ENCODE measurements around the gene GCNT2. TPM values are rescaled to one million over a fixed set of nuclear protein-coding genes. Genes with fewer than 3 reads are reported as not detected.

Gene GCNT2
- total RNA-seq, 2 donors from 2014 or later: 2.4 to 6.9 TPM

DNA sequence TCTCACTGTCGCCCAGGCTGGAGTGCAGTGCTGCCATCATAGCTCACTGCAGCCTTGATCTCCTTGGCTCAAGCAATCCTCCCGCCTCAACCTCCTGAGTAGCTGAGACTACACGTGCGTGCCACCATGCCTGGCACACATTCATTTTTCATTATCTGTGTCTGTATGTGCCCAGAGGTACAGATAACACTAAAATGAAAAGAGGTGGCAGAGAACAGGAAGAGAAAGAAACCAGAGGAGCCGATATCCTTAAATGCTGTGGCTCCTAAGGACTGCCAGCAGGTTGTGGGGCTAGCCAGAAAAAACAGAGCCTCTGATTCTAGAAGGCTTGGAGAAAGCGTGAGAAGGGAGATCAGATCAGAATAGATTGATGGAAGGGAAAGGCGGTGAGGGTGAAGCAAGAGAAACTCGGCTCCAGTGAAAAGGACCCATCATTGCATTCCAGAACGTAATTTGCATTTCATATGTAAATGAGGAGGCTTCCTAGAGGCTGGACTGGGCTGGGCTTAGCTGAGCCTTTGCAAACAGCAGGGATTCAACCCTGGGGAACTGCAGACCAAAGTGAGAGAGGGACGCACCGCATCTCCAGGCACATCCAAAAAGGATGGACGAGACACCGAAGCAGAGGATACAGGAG, 64.2 kb downstream of the GCNT2 start:
- Mint-ChIP-seq H3K4me3 (no peak overlapping the region), H3K36me3 (no peaks in the 10 kb centered on the region), H3K4me1 (ENCODE audit: low read depth in 2 of 2) (peaks cover 12 to 15% of the 10 kb centered on the region in 2 donors), H3K27me3 (no peaks in the 10 kb centered on the region), H3K9me3 (no peaks in the 10 kb centered on the region), H3K27ac (peak overlapping the region in 1 of 2 donors; percentile 16)
- no peak for ATAC-seq
- DNase-seq (ENCODE audit: low spot score): no peak

- Mint-ChIP-seq H3K4me1 (ENCODE audit: low read depth in 2 of 2) (peaks cover 12 to 15% of the 10 kb centered on the region in 2 donors), H3K4me3 (no peak overlapping the region), H3K9me3 (no peaks in the 10 kb centered on the region), H3K27me3 (peaks cover 0 to 2% of the 10 kb centered on the region in 2 donors), H3K36me3 (no peaks in the 10 kb centered on the region), H3K27ac (no peak overlapping the region)
- ATAC-seq (no peak), DNase-seq (ENCODE audit: low spot score) (no peak)
These were observed 65.2 kb downstream of the GCNT2 start for GRCh38 chr6:10586302-10586701.

DNA sequence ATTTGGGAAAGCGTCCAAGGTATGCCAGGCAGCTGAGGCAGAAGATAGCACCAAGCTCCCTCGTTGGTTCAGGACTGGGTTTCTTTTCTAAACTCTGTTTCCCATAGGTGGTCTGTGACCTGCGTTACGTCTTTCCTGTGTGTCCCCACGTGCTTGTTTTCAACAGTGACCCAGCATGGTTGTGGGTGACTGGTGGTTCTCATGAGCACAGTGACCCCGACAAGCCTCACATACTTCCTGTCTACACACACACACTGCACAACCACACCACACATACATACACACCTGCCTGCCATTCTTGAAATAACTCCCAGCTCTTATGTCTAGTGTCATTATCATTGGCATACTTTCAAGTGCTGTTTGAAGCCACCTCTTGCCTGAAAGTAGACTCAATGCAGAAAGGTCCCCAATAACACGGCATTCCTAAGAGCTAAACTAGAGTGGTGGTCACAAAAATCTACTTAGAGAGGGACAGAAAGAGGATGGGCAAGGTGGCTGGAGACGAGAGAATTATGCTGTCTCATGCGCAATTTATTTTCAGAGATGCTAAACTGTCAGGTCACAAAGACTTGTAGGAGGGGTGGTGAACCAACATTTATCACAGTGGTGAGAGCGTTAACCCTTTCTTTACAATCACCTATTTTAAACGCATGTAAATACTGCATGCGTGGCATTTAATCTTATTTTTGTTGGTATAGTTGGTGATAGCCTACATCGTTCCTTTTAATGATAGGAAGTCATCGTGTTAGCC, 66.7 kb downstream of the GCNT2 start:
- peak overlapping the region; percentile 36 for H3K4me3 Mint-ChIP-seq
- ATAC-seq: peak; percentile 66 to 80
- no peaks in the 10 kb centered on the region for H3K9me3 Mint-ChIP-seq

DNA sequence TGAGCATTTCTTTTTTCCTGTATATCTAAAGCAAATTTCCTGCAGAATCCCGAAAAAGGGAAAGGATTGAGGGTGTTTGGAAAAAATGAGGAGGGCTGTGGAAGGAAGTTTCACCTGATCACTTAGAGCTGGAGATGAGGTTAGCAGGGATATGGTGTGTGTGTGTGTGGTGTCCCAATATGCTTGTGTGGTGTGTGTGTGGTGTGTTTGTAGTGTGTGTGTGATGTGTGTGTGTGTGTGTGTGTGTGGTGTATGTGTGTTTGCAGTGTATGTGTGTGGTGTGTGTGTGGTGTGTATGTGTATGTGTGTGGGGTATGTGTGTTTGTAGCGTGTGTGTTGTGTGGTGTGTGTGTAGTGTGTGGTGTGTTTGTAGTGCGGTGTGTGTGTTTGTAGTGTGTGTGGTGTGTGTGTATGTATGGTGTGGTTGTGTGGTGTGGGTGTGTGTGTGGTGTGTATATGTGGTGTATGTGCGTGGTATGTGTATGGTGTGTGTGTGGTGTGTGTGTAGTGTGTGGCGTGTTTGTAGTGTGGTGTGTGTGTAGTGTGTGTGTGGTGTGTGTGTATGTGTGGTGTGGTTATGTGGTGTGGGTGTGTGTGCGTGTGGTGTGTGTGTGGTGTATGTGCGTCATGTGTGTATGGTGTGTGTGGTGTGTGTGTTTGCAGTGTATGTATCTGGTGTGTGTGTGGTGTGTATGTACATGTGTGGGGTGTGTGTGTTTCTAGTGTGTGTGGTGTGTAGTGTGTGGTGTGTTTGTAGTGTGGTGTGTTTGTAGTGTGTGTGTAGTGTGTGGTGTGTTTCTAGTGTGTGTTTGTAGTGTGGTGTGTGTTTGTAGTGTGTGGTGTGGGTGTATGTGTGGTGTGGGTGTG, 67.6 kb downstream of the GCNT2 start:
- DNase-seq (ENCODE audit: low spot score): no peak
- no peaks in the 10 kb centered on the region for H3K9me3 Mint-ChIP-seq
- no peak overlapping the region for H3K4me3 Mint-ChIP-seq
- H3K27ac Mint-ChIP-seq: no peak overlapping the region
- ATAC-seq: peak in 1 of 2 donors; percentile 10
- H3K4me1 Mint-ChIP-seq (ENCODE audit: low read depth in 2 of 2): peaks cover 6 to 10% of the 10 kb centered on the region in 2 donors
- H3K27me3 Mint-ChIP-seq: peaks cover 0 to 2% of the 10 kb centered on the region in 2 donors
- no peaks in the 10 kb centered on the region for H3K36me3 Mint-ChIP-seq

More for the DNA sequence above, 66.7 kb downstream of the GCNT2 start:
- DNase-seq (ENCODE audit: low spot score): no peak
- H3K36me3 Mint-ChIP-seq: no peaks in the 10 kb centered on the region
- H3K4me1 Mint-ChIP-seq (ENCODE audit: low read depth in 2 of 2): peaks cover 12 to 15% of the 10 kb centered on the region in 2 donors
- no peak overlapping the region for H3K27ac Mint-ChIP-seq
- peaks cover 0 to 2% of the 10 kb centered on the region in 2 donors for H3K27me3 Mint-ChIP-seq

DNA sequence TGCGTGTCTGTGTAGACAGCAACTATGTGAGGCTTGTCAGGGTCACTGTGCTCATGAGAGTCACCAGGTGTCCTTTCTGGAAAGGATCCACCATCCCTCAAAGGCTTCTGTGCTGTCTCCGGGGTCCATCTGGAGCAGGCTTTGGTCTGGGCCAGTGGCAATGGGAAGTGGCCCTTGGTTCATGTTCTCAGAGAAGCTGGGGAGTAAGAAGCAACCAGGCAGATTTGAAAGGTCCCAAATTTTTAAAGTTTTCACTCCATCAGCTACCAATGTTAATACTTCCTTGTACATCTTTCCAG, 68.2 kb downstream of the GCNT2 start:
- Mint-ChIP-seq H3K36me3 (no peaks in the 10 kb centered on the region), H3K9me3 (no peaks in the 10 kb centered on the region), H3K4me3 (no peak overlapping the region), H3K4me1 (ENCODE audit: low read depth in 2 of 2) (peaks cover 2 to 8% of the 10 kb centered on the region in 2 donors), H3K27me3 (peaks cover 0 to 2% of the 10 kb centered on the region in 2 donors), H3K27ac (no peak overlapping the region)
- DNase-seq (ENCODE audit: low spot score) (no peak), ATAC-seq (no peak)

DNA sequence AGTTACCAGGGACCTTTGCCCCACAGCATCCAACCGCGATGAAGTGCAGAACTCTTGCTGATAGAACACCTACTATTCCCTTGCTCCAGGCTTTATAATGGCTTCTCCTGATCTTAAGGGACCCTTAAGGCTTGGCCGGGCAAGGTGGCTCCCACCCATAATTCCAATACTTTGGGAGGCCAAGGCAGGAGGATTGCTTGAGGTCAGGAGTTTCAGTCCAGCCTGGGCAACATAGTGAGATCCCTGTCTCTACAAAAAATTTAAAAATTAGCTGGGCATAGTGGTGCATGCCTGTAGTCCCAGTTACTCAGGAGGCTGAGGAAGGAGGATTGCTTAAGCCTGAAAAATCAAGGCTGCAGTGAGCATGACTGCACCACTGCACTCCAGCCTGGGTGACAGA, 68.8 kb downstream of the GCNT2 start:
- no peaks in the 10 kb centered on the region for H3K9me3 Mint-ChIP-seq
- H3K4me3 Mint-ChIP-seq: no peak overlapping the region
- peaks cover 0 to 2% of the 10 kb centered on the region in 2 donors for H3K27me3 Mint-ChIP-seq
- no peaks in the 10 kb centered on the region for H3K36me3 Mint-ChIP-seq
- ATAC-seq (no peak), DNase-seq (ENCODE audit: low spot score) (no peak)
- no peak overlapping the region for H3K27ac Mint-ChIP-seq
- peaks cover 2 to 7% of the 10 kb centered on the region in 2 donors for H3K4me1 Mint-ChIP-seq (ENCODE audit: low read depth in 2 of 2)

DNA sequence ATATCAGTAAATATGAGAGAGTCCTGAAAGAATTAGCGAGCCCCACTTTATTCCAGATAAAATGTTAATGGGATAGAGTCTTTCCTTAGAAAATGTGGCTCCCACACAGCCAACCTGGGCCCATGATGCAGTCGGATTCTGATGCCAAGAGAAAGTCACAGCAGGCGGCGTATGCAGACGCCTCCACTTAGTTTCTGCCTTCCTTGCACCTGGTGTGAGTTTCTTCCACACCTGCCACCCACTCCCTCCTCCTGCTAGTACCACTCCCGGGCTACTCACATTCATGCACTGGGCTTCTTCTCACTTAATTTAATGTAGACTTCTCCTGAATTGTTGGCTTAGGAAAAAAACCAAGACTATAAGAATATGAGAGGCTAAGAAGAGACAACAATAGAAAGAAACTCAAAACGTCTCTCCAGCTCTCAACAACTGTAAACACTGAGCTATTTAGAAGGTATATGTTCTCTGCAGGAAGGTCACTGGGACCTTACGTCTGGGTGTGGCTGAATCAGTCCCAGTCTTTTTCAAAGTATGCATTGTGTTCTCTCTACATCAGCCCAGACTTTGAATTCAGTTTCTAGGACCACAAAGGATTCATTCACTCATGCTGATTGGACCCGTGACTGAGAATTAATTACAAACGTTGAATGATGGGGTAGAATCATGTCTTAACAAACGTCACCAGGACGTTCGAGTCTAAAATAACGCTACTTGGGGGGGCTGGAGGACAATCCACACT, 70.4 kb downstream of the GCNT2 start:
- H3K4me3 Mint-ChIP-seq: no peak overlapping the region
- DNase-seq (ENCODE audit: low spot score): no peak
- no peak overlapping the region for H3K27ac Mint-ChIP-seq
- H3K36me3 Mint-ChIP-seq: no peaks in the 10 kb centered on the region
- peaks cover 0 to 2% of the 10 kb centered on the region in 2 donors for H3K4me1 Mint-ChIP-seq (ENCODE audit: low read depth in 2 of 2)
- no peak for ATAC-seq
- H3K9me3 Mint-ChIP-seq: no peaks in the 10 kb centered on the region
- peaks cover 0 to 2% of the 10 kb centered on the region in 2 donors for H3K27me3 Mint-ChIP-seq

GRCh38 chr6:10595731-10596664, 74.8 kb downstream of the GCNT2 start:
- peaks cover 0 to 9% of the 10 kb centered on the region in 2 donors for H3K27me3 Mint-ChIP-seq
- no peaks in the 10 kb centered on the region for H3K36me3 Mint-ChIP-seq
- H3K9me3 Mint-ChIP-seq: no peaks in the 10 kb centered on the region
- ATAC-seq (peak in 1 of 2 donors; percentile 41), DNase-seq (ENCODE audit: low spot score) (no peak)
- no peak overlapping the region for H3K4me3 Mint-ChIP-seq
- H3K27ac Mint-ChIP-seq: peak overlapping the region; percentile 44 to 50
- H3K4me1 Mint-ChIP-seq (ENCODE audit: low read depth in 2 of 2): peaks cover 8% of the 10 kb centered on the region in 2 donors

- Mint-ChIP-seq H3K4me3 (no peak overlapping the region), H3K27me3 (peaks cover 0 to 9% of the 10 kb centered on the region in 2 donors), H3K27ac (peak overlapping the region; percentile 34 to 38), H3K36me3 (no peaks in the 10 kb centered on the region), H3K9me3 (no peaks in the 10 kb centered on the region), H3K4me1 (ENCODE audit: low read depth in 2 of 2) (peaks cover 8% of the 10 kb centered on the region in 2 donors)
- ATAC-seq: no peak
- DNase-seq (ENCODE audit: low spot score): no peak
These were observed 76.4 kb downstream of the GCNT2 start for GRCh38 chr6:10597499-10598001.

GRCh38 chr6:10598084-10598960, 77.2 kb downstream of the GCNT2 start:
- ATAC-seq: peak in 1 of 2 donors; percentile 48

GRCh38 chr6:10599046-10599445, 77.9 kb downstream of the GCNT2 start:
- ATAC-seq: no peak
- DNase-seq (ENCODE audit: low spot score): no peak
- Mint-ChIP-seq H3K9me3 (no peaks in the 10 kb centered on the region), H3K27me3 (peaks cover 0 to 9% of the 10 kb centered on the region in 2 donors), H3K4me3 (no peak overlapping the region), H3K36me3 (no peaks in the 10 kb centered on the region), H3K27ac (peak overlapping the region in 1 of 2 donors; percentile 14), H3K4me1 (ENCODE audit: low read depth in 2 of 2) (peaks cover 8% of the 10 kb centered on the region in 2 donors)

More at GRCh38 chr6:10598084-10598960, 77.2 kb downstream of the GCNT2 start:
- H3K9me3 Mint-ChIP-seq: no peaks in the 10 kb centered on the region
- H3K4me3 Mint-ChIP-seq: peak overlapping the region; percentile 44
- no peak for DNase-seq (ENCODE audit: low spot score)
- H3K4me1 Mint-ChIP-seq (ENCODE audit: low read depth in 2 of 2): peaks cover 8% of the 10 kb centered on the region in 2 donors
- H3K27ac Mint-ChIP-seq: peak overlapping the region; percentile 16 to 34
- no peaks in the 10 kb centered on the region for H3K36me3 Mint-ChIP-seq
- peaks cover 0 to 9% of the 10 kb centered on the region in 2 donors for H3K27me3 Mint-ChIP-seq

Measured in natural killer cell treated with Interleukin-12 subunit alpha and Interleukin-12 subunit beta and Interleukin-15 and Interleukin-18, amount 100 ng/mL, for 72 hours (primary cell).